ENCODE data around the gene CNDP1. TPM values are rescaled to one million over a fixed set of nuclear protein-coding genes. Genes with fewer than 3 reads are reported as not detected.
"Not testable (repeated sequence)": the region's sequence is repeated elsewhere in the genome, so short reads cannot be mapped to it uniquely, and the experiment has no call there.

CNDP1 gene
- total RNA-seq, 1 donor from 2014 or later, result 0.27 TPM

DNA sequence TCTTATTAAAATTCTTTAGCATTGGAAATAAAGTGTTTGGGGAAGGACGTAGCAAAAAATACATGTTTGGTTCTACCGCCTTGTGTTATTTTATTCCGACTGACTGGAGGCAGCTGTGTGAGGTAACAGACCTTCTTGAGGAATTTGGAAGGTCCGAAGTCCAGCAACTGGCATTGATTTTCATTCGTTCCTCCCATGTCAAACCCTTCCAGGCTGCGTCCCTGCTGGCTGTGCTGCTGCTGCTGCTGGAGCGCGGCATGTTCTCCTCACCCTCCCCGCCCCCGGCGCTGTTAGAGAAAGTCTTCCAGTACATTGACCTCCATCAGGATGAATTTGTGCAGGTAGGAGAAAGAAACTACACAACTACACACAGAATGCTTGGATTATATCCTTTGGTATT, 21.8 kb downstream of the CNDP1 start:
- no peak overlapping the region for H3K27ac Mint-ChIP-seq (ENCODE audit: unreplicated experiment)
- H3K36me3 Mint-ChIP-seq (ENCODE audit: unreplicated experiment), result no peaks in the 10 kb centered on the region
- H3K4me1 Mint-ChIP-seq (ENCODE audit: low read depth, unreplicated experiment), result no peaks in the 10 kb centered on the region
- H3K27me3 Mint-ChIP-seq (ENCODE audit: unreplicated experiment), result peaks cover 2% of the 10 kb centered on the region
- peaks cover 6% of the 10 kb centered on the region for H3K9me3 Mint-ChIP-seq (ENCODE audit: unreplicated experiment)
- H3K4me3 Mint-ChIP-seq (ENCODE audit: unreplicated experiment), result no peak overlapping the region
- no peak for DNase-seq
- TF ChIP-seq, protein P1, sequence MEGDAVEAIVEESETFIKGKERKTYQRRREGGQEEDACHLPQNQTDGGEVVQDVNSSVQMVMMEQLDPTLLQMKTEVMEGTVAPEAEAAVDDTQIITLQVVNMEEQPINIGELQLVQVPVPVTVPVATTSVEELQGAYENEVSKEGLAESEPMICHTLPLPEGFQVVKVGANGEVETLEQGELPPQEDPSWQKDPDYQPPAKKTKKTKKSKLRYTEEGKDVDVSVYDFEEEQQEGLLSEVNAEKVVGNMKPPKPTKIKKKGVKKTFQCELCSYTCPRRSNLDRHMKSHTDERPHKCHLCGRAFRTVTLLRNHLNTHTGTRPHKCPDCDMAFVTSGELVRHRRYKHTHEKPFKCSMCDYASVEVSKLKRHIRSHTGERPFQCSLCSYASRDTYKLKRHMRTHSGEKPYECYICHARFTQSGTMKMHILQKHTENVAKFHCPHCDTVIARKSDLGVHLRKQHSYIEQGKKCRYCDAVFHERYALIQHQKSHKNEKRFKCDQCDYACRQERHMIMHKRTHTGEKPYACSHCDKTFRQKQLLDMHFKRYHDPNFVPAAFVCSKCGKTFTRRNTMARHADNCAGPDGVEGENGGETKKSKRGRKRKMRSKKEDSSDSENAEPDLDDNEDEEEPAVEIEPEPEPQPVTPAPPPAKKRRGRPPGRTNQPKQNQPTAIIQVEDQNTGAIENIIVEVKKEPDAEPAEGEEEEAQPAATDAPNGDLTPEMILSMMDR (IDR thresholded peaks at IDR 0.05; ENCODE audit: partially characterized antibody, unreplicated experiment), result no peak

DNA sequence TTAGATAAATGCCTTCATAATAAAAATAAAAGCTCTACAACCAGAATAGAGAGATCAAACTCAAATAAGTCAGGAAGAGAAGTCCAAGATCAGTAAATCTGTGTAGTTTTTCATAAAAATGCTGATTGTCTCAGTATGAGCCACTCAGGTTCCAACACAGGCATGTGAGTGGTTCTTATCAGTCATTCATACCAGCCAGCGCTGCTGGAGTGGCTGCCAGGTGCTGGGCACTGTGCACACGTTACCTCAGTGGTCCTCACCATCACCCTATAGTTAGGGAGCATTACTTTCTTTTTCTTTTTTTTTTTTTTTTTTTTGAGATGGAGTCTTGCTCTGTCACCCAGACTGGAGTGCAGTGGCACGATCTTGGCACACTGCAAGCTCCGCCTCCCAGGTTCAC, 23.8 kb downstream of the CNDP1 start:
- Mint-ChIP-seq H3K9me3 (ENCODE audit: unreplicated experiment) (peaks cover 4% of the 10 kb centered on the region), H3K27me3 (ENCODE audit: unreplicated experiment) (no peaks in the 10 kb centered on the region), H3K27ac (ENCODE audit: unreplicated experiment) (no peak overlapping the region), H3K36me3 (ENCODE audit: unreplicated experiment) (no peaks in the 10 kb centered on the region), H3K4me3 (ENCODE audit: unreplicated experiment) (no peak overlapping the region), H3K4me1 (ENCODE audit: low read depth, unreplicated experiment) (no peaks in the 10 kb centered on the region)
- TF ChIP-seq, protein P1 (IDR thresholded peaks at IDR 0.05; ENCODE audit: partially characterized antibody, unreplicated experiment), result no peak
- no peak for DNase-seq

DNA sequence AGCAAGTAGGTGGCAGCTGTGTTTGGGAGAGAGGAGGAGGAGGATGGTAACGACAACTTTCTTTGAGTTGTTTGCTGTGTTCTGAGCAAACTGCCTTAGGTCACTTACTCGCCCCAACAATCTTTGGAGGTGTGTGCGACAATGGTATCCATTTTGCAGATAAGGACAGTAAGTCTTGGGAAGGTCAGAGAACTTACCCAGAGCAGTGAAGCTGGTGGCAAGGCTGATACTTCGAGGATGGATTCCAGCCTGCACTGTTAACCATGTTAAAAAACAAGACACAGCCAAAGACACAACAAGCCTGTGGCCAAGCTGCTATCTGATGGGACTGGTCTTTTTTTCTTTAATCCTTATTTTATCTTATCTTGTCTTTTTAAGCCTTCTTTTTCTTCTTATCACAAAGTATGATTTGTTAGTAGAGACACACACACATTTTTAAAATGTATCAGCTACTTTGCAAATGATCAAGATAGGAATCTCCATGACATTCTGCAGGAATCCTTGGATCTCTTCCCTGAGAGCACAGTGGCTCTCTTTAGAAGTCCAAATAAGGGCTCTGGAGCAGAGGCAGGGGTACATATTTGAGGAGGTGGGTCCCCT, 27.9 kb downstream of the CNDP1 start:
- no peaks in the 10 kb centered on the region for H3K27me3 Mint-ChIP-seq (ENCODE audit: unreplicated experiment)
- peaks cover 11% of the 10 kb centered on the region for H3K36me3 Mint-ChIP-seq (ENCODE audit: unreplicated experiment)
- TF ChIP-seq, protein P1 (IDR thresholded peaks at IDR 0.05; ENCODE audit: partially characterized antibody, unreplicated experiment), result no peak
- H3K4me1 Mint-ChIP-seq (ENCODE audit: low read depth, unreplicated experiment), result no peaks in the 10 kb centered on the region
- peaks cover 6% of the 10 kb centered on the region for H3K9me3 Mint-ChIP-seq (ENCODE audit: unreplicated experiment)
- DNase-seq, result no peak
- H3K4me3 Mint-ChIP-seq (ENCODE audit: unreplicated experiment), result no peak overlapping the region
- no peak overlapping the region for H3K27ac Mint-ChIP-seq (ENCODE audit: unreplicated experiment)

DNA sequence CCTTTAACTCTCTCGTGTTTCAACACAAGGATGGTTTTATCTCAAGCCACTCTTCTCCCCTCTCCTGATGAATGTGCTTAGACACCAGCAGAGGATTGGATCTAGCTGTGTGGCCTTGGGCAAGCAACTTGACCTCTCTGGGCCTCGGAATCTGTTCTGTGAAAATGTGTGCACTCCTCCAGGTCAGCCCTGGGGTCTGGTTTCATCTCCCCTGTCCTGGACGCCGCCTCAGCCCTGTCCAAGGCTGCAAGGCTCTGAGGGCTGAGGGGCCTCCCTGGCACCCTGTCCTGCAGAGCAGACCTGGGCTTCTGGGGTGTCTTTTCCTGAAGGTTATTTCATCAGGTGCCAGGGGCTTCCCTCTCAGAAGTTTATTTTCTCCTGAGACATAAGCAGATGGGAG, 28.5 kb downstream of the CNDP1 start:
- H3K4me3 Mint-ChIP-seq (ENCODE audit: unreplicated experiment), result no peak overlapping the region
- peaks cover 12% of the 10 kb centered on the region for H3K36me3 Mint-ChIP-seq (ENCODE audit: unreplicated experiment)
- H3K9me3 Mint-ChIP-seq (ENCODE audit: unreplicated experiment), result peaks cover 6% of the 10 kb centered on the region
- TF ChIP-seq, protein P1 (IDR thresholded peaks at IDR 0.05; ENCODE audit: partially characterized antibody, unreplicated experiment), result no peak
- no peaks in the 10 kb centered on the region for H3K4me1 Mint-ChIP-seq (ENCODE audit: low read depth, unreplicated experiment)
- no peak for DNase-seq
- no peak overlapping the region for H3K27ac Mint-ChIP-seq (ENCODE audit: unreplicated experiment)
- H3K27me3 Mint-ChIP-seq (ENCODE audit: unreplicated experiment), result no peaks in the 10 kb centered on the region

DNA sequence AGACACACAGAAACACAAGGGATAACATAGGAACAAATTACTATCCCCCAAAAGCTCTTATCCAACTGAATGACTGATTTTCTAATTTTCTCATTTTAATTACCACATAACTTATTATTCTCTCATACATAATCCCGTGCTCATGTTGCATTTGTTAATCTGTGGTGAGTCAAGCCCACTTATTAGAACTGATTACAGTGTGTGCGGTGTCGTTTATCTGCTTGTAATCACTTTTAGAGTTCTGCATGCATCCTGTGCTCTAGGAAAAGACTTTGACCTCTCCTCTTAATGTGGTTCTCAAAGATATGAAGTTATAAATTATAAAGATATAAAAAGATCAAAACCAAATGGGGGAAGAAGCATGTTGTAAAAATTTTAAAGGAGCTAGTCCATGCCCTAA, 29.7 kb downstream of the CNDP1 start:
- peaks cover 2% of the 10 kb centered on the region for H3K4me1 Mint-ChIP-seq (ENCODE audit: low read depth, unreplicated experiment)
- H3K27ac Mint-ChIP-seq (ENCODE audit: unreplicated experiment), result no peak overlapping the region
- H3K9me3 Mint-ChIP-seq (ENCODE audit: unreplicated experiment), result peaks cover 9% of the 10 kb centered on the region
- H3K36me3 Mint-ChIP-seq (ENCODE audit: unreplicated experiment), result peaks cover 12% of the 10 kb centered on the region
- no peak overlapping the region for H3K4me3 Mint-ChIP-seq (ENCODE audit: unreplicated experiment)
- TF ChIP-seq, protein P1 (IDR thresholded peaks at IDR 0.05; ENCODE audit: partially characterized antibody, unreplicated experiment), result no peak
- no peaks in the 10 kb centered on the region for H3K27me3 Mint-ChIP-seq (ENCODE audit: unreplicated experiment)
- no peak for DNase-seq

DNA sequence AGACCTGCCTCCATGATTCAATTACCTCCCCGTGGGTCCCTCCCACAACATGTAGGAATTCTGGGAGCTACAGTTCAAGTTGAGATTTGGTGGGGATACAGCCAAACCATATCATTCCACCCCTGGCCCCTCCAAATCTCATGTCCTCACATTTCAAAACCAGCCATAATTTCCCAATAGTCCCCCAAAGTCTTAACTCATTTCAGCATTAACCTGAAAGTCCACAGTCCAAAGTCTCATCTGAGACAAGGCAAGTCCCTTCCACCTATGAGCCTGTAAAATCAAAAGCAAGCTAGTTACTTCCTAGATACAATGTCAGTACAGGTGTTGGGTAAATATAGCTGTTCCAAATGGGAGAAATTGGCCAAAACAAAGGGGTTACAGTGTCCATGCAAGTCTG, 30.9 kb downstream of the CNDP1 start:
- H3K9me3 Mint-ChIP-seq (ENCODE audit: unreplicated experiment); H3K27ac Mint-ChIP-seq (ENCODE audit: unreplicated experiment); H3K27me3 Mint-ChIP-seq (ENCODE audit: unreplicated experiment); DNase-seq; H3K4me1 Mint-ChIP-seq (ENCODE audit: low read depth, unreplicated experiment); H3K4me3 Mint-ChIP-seq (ENCODE audit: unreplicated experiment): not testable (repeated sequence)
- peaks cover 12% of the 10 kb centered on the region for H3K36me3 Mint-ChIP-seq (ENCODE audit: unreplicated experiment)

DNA sequence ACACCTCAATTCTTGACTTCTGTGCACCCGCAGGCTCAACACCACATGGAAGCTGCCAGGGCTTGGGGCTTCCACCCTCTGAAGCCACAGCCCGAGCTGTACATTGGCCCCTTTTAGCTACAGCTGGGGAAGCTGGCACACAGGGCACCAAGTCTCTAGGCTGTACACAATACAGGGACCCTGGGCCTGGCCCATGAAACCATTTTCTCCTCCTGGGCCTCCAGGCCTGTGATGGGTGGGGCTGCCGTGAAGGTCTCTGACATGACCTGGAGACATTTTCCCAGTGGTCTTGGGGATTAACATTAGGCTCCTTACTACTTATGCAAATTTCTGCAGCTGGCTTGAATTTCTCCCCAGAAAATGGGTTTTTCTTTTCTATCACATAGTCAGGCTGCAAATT, 31.7 kb downstream of the CNDP1 start:
- H3K27me3 Mint-ChIP-seq (ENCODE audit: unreplicated experiment); DNase-seq; H3K4me1 Mint-ChIP-seq (ENCODE audit: low read depth, unreplicated experiment); H3K9me3 Mint-ChIP-seq (ENCODE audit: unreplicated experiment); H3K27ac Mint-ChIP-seq (ENCODE audit: unreplicated experiment); H3K4me3 Mint-ChIP-seq (ENCODE audit: unreplicated experiment): not testable (repeated sequence)
- H3K36me3 Mint-ChIP-seq (ENCODE audit: unreplicated experiment), result peaks cover 12% of the 10 kb centered on the region

All from glutamatergic neuron (in vitro differentiated cells).